ENCODE results near the gene TPK1.

TPK1 gene

GRCh38 chr7:144723301-144723700 is 112.6 kb downstream of the TPK1 start:
- no peak for DNase-seq (ENCODE audit: low read depth)

- DNase-seq (ENCODE audit: low read depth) = no peak
Observed at GRCh38 chr7:144720710-144721109, 115.1 kb downstream of the TPK1 start.

- no peak for DNase-seq (ENCODE audit: low read depth)
Observed at GRCh38 chr7:144720149-144720548, 115.7 kb downstream of the TPK1 start.

DNA sequence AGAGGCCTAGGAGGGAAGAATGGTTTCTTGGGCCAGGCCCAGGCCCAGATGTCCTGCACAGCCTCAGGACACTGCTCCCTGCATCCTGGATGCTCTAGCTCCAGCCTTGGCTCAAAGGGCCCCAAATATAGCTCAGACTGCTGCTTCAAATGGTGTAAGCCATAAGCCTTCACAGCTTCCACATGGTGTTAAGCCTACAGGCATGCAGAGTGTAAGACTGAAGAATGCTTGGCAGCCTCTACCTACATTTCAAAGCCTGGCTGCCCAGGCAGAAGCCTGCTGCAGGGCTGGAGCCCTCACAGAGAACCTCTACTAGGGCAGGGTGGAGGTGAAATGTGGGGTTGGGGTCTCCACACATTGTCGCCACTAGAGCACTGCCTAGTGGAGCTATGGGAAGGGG is 118.1 kb downstream of the TPK1 start:
- DNase-seq (ENCODE audit: low read depth) = no peak

- DNase-seq (ENCODE audit: low read depth) = no peak
Observed at GRCh38 chr7:144713850-144714249, 122.0 kb downstream of the TPK1 start.

- no peak for DNase-seq (ENCODE audit: low read depth)
Observed at GRCh38 chr7:144710791-144711190, 125.1 kb downstream of the TPK1 start.

- no peak for DNase-seq (ENCODE audit: low read depth)
Observed at GRCh38 chr7:144709066-144709465, 126.8 kb downstream of the TPK1 start.

- DNase-seq (ENCODE audit: low read depth) = no peak
Observed at GRCh38 chr7:144691240-144691639, 144.6 kb downstream of the TPK1 start.

DNA sequence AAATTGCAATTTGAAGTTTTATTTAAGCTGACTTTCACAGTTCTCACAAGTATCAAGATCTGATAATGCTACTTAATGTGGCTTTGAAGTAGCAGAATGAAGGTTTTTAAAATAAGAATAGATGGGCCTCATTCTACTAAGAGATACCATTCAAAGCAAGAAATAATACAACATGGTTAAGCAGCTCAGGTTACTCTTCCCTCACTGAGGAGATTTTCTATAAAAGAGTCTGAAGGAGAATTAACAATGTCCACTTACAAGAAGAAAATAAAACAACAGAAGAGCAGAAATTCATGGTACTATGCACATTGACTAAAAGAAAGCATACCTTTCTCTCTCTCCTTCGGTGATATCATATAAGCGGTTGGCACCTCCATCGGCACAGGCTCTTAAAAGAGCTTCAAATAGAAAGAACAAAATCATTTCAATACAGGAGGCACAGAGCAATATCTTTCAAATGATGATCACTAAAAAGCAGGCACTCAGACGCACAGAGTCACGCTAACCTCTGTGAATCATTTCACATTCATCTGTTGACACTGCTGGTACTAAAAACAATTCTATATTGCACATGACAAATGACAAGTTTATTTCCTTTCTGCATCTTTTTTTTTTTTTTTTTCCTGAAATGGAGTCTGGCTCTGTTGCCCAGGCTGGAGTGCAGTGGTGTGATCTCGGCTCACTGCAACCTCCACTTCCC is 153.1 kb downstream of the TPK1 start:
- DNase-seq (ENCODE audit: low read depth) = no peak

DNA sequence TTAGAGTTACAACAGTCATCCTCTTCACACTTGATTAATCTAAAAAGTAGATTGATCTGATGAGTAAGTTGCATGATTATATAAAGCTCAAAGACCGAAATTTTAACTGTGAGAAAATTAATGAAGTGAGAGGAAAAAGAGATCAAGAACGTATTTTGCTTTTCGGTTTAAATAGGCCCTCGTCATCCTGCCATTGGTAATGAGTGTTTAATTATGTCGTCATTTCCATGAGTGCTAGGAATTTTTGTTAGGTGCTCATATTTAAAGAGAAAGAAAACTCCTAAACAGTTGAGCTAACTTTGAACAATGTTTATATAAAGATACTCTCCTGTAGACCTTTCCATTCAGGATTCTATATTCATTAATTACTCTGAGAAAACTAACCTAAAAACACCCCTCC is 159.4 kb downstream of the TPK1 start:
- no peak for DNase-seq (ENCODE audit: low read depth)

- no peak for DNase-seq (ENCODE audit: low read depth)
Observed at GRCh38 chr7:144674550-144674949, 161.3 kb downstream of the TPK1 start.

DNA sequence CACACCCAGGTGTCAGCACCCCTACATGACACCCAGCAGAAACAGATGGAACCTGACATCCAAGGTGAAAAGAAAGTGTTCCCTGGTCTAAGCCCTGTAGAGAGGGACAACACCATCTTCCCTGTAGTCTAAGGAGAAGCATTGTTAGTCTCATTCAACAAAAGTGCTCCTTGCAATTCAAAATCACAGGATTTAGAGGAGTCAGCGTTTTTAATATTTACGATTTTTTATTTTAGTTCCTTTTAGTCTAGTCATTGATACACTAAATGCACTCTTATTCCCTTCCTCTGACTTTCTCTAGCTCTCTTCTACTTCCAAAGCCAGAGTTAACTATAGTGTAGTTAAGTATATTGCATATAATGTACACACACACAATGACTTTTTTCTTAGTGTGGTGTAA is 163.0 kb downstream of the TPK1 start:
- no peak for DNase-seq (ENCODE audit: low read depth)

GRCh38 chr7:144671429-144671828 is 164.4 kb downstream of the TPK1 start:
- no peak for DNase-seq (ENCODE audit: low read depth)

GRCh38 chr7:144670218-144670617 is 165.6 kb downstream of the TPK1 start:
- peak; percentile 22 for DNase-seq (ENCODE audit: low read depth)

DNA sequence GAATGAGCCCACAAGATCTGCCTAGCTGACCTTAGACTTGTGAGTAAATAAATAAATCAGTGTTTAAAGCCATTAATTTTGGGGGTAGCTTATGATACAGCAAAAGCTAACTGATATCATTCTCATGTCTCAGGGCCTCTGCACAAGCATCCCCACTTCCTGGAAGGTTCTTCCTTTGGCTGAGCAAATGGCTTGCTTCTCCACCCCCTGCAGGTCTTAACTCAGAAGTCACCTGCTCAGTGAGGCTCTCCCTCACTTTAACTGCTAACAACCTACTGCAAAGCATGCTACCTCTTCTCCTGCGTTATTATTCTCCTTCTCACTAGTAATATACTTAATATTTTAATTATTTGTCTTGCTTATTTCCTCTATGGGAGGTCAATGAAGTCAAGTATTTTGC is 167.3 kb downstream of the TPK1 start:
- DNase-seq (ENCODE audit: low read depth) = no peak

DNA sequence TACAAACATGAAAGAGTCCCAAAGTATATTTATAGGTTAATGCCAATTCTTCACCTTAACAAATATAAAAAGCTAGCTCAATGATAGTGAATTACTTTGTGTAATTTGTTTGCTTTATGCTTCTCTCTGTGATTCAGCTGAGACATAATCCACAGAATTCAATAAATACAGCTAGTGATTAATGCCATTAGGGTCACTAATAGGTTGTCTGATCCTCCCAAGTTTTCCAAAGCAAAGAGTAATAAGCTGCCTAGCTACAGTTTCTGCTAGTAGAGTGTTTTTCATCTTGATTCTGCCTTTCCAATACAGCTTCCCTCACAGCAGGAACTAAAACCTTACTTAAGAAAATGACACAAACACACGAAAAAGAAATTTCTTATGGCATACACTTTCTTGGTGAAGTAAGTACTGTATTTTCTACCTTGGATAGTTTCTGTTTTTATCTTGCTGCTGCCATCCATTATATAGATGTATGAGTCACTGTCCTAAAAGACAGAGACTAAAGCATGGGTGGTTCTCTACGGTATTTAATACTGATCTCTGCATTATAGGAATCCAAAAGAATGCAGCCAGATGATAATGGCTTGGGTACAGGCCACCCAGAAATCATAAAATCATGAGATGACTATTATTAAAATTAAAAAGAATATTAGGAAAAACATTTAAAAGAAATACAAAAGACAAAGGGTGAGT is 170.0 kb downstream of the TPK1 start:
- no peak for DNase-seq (ENCODE audit: low read depth)

DNA sequence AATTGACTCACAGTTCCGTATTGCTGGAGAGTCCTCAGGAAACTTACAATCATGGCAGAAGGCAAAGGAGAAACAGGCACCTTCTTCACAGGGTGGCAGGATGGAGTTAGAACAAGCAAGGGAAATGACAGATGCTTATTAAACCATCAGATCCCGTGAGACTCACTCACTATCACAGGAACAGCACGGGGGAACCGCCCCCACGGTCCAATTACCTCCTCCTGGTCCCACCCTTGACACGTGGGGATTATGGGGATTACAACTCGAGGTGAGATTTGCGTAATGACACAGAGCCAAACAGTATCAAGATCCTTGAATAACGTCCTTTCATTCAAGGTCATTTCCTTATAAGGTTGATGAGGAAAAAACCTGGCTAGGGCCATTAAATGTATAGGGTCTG is 176.6 kb downstream of the TPK1 start:
- no peak for DNase-seq (ENCODE audit: low read depth)

DNA sequence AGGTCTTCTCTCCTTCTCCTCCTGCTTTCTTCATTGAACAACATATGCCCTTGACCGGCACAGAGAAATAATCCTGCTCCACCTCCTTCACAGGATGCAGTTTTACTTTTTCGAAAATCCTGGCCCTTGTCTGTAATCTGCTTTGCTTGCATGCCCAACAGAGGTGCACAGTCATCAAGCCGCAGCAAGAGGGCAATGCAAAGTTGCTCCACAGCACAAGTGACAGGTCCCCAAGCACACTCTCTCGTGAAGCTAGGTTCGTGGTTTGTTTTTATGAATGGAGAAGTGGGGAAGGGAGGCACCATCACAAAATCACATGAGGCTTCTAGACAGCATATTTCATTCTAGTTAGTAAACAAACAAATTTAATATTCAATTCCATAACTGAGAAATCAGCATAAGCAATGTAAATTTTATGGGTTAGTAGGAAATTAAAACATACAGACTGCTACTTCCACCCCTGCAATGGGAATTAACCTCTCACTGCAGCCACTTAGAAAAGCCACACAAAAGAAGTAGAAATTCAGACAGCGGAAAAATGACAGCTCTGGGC is 178.8 kb downstream of the TPK1 start:
- DNase-seq (ENCODE audit: low read depth) = no peak

- DNase-seq (ENCODE audit: low read depth) = no peak
Observed at GRCh38 chr7:144653449-144653848, 182.4 kb downstream of the TPK1 start.

- no peak for DNase-seq (ENCODE audit: low read depth)
Observed at GRCh38 chr7:144650439-144650838, 185.4 kb downstream of the TPK1 start.

- no peak for DNase-seq (ENCODE audit: low read depth)
Observed at GRCh38 chr7:144649120-144649519, 186.7 kb downstream of the TPK1 start.

GRCh38 chr7:144641389-144642044 is 194.3 kb downstream of the TPK1 start:
- DNase-seq (ENCODE audit: low read depth) = no peak

- DNase-seq (ENCODE audit: low read depth) = no peak
Observed at GRCh38 chr7:144632724-144633123, 203.1 kb downstream of the TPK1 start.
